ENCODE measurements around the gene USP22.

- TF ChIP-seq POLR2A (IDR thresholded peaks at IDR 0.05): no peak
- TF ChIP-seq, protein P1, sequence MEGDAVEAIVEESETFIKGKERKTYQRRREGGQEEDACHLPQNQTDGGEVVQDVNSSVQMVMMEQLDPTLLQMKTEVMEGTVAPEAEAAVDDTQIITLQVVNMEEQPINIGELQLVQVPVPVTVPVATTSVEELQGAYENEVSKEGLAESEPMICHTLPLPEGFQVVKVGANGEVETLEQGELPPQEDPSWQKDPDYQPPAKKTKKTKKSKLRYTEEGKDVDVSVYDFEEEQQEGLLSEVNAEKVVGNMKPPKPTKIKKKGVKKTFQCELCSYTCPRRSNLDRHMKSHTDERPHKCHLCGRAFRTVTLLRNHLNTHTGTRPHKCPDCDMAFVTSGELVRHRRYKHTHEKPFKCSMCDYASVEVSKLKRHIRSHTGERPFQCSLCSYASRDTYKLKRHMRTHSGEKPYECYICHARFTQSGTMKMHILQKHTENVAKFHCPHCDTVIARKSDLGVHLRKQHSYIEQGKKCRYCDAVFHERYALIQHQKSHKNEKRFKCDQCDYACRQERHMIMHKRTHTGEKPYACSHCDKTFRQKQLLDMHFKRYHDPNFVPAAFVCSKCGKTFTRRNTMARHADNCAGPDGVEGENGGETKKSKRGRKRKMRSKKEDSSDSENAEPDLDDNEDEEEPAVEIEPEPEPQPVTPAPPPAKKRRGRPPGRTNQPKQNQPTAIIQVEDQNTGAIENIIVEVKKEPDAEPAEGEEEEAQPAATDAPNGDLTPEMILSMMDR (IDR thresholded peaks at IDR 0.05): no peak
Measured at GRCh38 chr17:21059761-21060160, 16.9 kb upstream of the USP22 start.

All from thyroid gland (tissue), 4 donors.